Measurements from ENCODE around the gene APBB1IP.
"Not testable (repeated sequence)": the region's sequence is repeated elsewhere in the genome, so short reads cannot be mapped to it uniquely, and the experiment has no call there.

APBB1IP gene

DNA sequence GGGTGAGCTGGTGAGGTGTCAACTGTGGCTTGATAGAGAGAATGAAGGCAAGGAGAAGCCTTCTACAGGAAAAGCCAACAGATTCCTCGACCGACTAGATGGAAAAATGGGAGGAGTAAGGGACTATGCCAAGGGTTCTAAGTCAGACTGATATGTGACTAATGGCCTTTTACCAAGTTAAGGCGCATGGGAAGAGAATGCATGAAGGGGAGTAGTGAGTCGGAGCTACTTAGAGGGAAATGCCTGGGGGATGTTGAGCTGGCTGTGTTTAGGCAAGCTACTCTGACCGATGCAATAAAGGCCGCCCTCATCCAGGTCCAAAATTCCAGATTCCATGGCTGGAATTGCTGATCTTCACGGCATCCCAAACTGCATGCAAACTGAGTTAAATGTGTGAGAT is 48.2 kb downstream of the APBB1IP start:
- no peak overlapping the region for H3K4me3 ChIP-seq (ENCODE audit: low read depth, low read length)
- TF ChIP-seq, protein P1, sequence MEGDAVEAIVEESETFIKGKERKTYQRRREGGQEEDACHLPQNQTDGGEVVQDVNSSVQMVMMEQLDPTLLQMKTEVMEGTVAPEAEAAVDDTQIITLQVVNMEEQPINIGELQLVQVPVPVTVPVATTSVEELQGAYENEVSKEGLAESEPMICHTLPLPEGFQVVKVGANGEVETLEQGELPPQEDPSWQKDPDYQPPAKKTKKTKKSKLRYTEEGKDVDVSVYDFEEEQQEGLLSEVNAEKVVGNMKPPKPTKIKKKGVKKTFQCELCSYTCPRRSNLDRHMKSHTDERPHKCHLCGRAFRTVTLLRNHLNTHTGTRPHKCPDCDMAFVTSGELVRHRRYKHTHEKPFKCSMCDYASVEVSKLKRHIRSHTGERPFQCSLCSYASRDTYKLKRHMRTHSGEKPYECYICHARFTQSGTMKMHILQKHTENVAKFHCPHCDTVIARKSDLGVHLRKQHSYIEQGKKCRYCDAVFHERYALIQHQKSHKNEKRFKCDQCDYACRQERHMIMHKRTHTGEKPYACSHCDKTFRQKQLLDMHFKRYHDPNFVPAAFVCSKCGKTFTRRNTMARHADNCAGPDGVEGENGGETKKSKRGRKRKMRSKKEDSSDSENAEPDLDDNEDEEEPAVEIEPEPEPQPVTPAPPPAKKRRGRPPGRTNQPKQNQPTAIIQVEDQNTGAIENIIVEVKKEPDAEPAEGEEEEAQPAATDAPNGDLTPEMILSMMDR (IDR thresholded peaks at IDR 0.05; ENCODE audit: borderline replicate concordance, insufficient read depth, low read depth, low read length), result no peak

DNA sequence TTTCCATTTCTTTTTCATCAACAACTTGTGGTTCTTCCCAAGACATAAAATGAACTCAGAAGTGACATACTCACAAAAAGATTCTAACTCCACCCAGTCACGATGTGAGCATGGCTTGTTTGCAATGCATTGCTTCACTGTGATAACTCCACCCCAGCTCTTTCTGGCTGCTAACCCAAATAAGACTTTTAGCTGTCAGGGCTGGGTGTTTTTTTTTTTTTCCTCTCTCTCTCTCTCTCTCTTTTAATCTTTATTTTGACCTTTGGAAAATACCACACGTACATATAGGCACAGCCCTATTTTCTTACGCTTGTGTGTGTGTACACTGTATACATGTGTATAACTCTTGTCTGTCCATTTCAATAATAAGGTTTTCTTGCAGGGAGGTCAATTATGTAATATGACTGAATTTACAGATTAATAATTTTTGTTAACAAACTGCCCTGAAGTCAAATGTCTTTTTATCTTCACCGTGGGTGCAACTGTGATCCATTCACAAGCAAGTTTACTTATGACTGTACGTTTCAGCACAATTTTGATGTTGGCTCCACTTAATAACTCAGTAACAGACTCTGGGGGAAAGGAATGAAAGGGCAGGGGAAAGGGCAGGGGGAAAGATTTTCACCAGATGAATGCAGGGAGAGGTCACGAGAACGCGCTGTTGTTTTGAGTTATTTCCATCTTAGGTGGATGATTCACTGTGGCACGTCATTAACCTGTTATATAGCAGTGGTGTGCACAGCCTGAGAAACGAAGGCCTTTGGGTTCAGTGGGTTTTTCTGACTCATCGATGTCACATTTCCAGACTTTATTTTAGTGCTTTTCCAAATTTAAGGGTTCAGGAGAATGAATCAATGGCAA is 49.1 kb downstream of the APBB1IP start:
- TF ChIP-seq, protein P1 (IDR thresholded peaks at IDR 0.05; ENCODE audit: borderline replicate concordance, insufficient read depth, low read depth, low read length), result no peak

DNA sequence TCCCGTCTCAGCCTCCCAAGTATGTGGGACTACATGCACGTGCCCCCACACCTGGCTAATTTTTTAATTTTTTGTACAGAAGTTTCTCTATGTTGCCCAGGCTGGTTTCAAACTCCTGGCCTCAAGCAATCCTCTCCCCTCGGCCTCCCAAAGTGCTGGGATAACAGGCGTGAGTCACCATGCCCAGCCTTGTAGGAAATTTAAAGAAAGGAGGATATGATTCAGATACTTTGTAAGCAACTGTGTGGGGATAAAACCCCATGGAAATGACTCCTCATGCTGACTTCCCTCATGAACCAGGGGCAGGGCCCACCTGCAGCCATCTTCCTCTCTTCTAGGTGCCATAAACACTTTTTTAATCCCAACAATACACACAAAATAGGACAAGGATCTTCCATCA is 50.2 kb downstream of the APBB1IP start:
- TF ChIP-seq, protein P1 (IDR thresholded peaks at IDR 0.05; ENCODE audit: borderline replicate concordance, insufficient read depth, low read depth, low read length), result no peak
- H3K4me3 ChIP-seq (ENCODE audit: low read depth, low read length), result no peak overlapping the region

More for the DNA sequence above, 49.1 kb downstream of the APBB1IP start:
- no peak overlapping the region for H3K4me3 ChIP-seq (ENCODE audit: low read depth, low read length)

DNA sequence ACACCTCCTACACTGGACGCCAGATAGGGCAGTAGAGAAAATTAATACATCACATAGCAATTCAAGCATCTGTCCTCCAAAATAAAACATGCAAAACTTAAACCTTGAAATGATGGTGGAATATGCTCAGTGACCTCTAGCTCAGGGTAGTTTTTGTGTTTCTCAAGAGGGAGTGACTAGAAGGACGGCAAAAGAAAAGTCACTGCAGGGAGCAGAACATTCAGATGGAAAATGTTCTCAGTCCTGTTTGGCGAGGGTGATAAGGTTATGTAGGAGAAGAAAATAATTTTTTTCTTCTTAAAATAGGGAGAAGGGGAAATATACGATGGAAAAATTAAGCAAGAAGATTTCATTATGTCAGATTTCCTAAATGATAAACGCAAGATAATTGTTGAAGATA is 50.9 kb downstream of the APBB1IP start:
- no peak overlapping the region for H3K4me3 ChIP-seq (ENCODE audit: low read depth, low read length)
- TF ChIP-seq, protein P1 (IDR thresholded peaks at IDR 0.05; ENCODE audit: borderline replicate concordance, insufficient read depth, low read depth, low read length), result no peak

DNA sequence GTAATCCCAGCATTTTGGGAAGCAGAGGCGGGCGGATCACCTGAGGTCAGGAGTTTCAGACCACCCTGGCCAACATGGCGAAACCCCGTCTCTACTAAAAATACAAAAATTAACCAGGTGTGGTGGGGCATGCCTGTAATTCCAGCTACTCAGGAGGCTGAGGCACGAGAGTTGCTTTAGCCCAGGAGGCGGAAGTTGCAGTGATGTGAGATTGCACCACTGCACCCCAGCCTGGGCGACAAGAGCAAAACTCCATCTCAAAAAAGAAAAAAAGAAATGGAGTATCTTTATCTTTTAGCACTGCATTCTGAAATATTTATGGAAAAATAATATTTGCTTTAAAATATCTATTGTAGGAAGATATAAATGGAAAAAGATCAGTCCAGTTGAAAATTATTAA is 52.2 kb downstream of the APBB1IP start:
- not testable (repeated sequence) for H3K4me3 ChIP-seq (ENCODE audit: low read depth, low read length)

DNA sequence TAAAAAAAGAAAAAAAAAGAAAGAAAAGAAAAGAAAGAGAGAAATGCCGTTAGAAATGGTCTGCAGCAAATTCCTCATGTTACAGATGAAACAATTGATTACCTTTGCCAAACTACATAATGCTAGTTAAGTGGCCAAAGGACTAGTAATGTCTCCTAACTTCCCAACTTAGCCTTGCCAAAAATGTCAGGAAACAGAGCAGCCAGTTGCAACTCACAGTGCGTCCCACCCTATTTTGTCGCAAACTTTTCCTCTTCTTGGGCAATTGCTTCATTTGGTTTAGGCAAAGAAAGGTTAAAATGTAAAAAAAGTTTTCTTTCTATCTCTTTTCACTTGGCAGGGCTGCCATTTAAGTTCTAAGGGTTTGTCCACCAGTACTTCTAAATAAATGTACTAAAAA is 53.1 kb downstream of the APBB1IP start:
- H3K4me3 ChIP-seq (ENCODE audit: low read depth, low read length), result no peak overlapping the region
- TF ChIP-seq, protein P1 (IDR thresholded peaks at IDR 0.05; ENCODE audit: borderline replicate concordance, insufficient read depth, low read depth, low read length), result no peak

DNA sequence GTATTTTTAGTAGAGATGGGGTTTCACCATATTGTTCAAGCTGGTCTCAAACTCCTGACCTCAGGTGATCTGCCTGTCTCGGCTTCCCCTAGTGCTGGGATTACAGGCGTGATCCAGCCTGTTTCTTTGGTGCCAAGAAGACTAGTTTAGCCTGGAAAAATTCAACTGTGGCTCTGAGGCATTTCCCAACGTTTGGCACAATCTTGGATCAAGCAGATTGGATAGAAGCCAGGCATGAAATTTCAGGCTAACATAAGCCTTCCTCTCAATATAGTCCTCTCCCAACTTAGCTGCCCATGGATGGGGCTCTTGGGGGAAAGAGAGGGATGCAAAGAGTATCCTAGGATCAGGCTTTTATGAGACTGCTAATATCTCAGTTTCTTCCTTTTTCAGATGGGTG is 53.8 kb downstream of the APBB1IP start:
- TF ChIP-seq, protein P1 (IDR thresholded peaks at IDR 0.05; ENCODE audit: borderline replicate concordance, insufficient read depth, low read depth, low read length), result no peak
- H3K4me3 ChIP-seq (ENCODE audit: low read depth, low read length), result no peak overlapping the region

DNA sequence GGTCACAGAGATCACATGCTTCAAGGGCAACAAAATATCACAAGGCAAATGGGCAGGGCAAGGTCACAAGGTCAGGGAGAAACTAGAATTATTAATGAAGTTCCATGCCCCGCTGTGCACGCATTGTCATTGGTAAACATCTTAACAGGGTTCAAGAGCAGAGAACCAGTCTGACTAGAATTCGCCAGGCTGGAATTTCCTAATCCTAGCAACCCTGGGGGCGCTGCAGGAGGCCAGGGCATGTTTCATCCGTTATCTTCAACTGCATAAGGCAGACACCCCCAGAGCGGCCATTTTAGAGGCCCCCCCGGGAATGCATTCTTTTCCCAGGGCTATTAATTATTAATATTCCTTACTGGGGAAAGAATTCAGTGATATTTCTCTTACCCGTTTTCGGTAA is 54.6 kb downstream of the APBB1IP start:
- H3K4me3 ChIP-seq (ENCODE audit: low read depth, low read length), result not testable (repeated sequence)
